Stimulated activated CD4-positive, alpha-beta T cell treated with anti-CD3 and anti-CD28 coated beads, Interleukin-4, amount 100 ng/mL, for 48 hours (primary cell): ENCODE data around the gene ARL11.
"Not testable (repeated sequence)": the region's sequence is repeated elsewhere in the genome, so short reads cannot be mapped to it uniquely, and the experiment has no call there.

Experiments
- DNase-seq, 2 donors: peaks; one replicate each; pipeline ENCODE4 v3.0.0-alpha.2; 2020; ENCODE audit warnings: low read depth in 2 of 2

The ARL11 gene

GRCh38 chr13:49612042-49612441 is 16.3 kb upstream of the ARL11 start:
- DNase-seq: not testable (repeated sequence)

DNA sequence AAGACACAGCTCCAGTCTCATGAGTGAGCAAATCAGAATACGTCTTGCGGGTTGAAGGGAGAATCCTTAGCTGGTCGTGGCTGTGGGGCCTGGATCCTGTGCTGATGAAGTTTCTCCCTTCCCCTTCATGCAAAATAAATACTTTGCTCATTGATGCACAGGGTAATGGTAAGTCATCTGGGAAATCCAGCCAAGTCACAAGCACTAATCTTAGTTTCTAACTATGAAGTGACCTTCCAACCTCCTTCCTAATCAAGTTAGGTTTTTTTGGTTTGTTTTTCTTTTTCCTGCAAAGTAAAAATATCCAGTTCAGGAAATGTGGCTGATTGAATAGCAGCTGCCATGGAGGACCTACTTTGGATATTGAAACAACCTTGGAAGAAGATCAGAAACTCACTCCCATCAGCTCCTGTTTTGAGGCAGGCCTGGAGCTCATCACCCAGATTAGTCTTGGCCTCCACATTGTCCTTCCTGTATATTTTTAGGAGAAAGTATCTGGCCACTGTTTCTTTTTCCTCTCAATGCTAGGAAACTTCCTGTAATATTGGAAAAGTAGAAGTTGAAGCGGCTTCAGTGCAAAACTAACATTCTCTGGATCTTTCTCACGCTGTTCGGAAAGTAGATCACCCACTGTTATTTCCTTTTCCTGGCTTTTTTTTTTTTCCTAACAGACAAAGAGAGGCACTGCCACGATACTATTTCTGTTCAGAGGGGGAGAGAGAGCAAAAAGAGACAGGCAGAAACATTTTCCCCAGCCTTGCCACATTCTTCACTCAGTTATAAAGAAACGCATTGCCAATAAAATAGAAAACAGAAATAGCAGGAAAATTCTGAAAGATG is 12.3 kb upstream of the ARL11 start:
- DNase-seq: no peak

- DNase-seq: no peak
Observed at GRCh38 chr13:49616676-49617065, 11.6 kb upstream of the ARL11 start.

- DNase-seq: no peak
Observed at GRCh38 chr13:49620170-49620621, 8.1 kb upstream of the ARL11 start.

- DNase-seq: no peak
Observed at GRCh38 chr13:49622174-49622946, 5.9 kb upstream of the ARL11 start.

GRCh38 chr13:49624229-49624628 is 4.1 kb upstream of the ARL11 start:
- DNase-seq: no peak

DNA sequence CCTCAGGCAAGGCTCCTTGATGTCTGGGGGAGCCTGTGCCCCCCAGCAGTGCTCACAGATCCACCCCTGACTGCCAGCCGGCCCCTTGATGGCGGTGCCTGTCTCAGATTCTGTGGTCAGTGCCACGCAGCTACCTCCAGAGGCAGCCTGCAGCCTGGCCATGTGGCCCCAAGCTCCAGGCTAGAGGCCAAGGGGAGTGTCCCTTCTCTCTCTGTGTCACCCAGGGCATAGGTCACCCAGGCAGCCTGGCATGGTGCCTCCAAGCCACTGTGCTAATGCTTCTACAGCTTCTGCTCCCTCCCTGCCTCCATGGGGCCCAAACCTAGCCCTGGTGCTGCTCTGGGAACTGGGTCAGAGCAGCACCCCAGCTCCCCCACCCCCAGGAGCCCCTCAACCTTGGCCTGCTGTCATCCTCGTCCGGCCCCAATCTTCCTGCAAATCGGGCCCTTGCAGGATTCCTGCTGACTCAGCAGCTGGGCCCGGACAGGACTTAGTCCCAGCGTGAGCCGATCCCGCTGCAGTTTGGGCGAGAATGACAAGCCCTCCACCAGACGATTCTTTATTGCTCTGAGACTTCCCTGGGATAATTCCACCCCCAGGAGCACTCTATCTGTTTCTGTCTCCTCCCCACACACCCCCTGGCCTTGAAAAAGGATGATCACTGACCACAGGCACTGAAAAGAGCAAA is 2.8 kb upstream of the ARL11 start:
- DNase-seq: no peak

DNA sequence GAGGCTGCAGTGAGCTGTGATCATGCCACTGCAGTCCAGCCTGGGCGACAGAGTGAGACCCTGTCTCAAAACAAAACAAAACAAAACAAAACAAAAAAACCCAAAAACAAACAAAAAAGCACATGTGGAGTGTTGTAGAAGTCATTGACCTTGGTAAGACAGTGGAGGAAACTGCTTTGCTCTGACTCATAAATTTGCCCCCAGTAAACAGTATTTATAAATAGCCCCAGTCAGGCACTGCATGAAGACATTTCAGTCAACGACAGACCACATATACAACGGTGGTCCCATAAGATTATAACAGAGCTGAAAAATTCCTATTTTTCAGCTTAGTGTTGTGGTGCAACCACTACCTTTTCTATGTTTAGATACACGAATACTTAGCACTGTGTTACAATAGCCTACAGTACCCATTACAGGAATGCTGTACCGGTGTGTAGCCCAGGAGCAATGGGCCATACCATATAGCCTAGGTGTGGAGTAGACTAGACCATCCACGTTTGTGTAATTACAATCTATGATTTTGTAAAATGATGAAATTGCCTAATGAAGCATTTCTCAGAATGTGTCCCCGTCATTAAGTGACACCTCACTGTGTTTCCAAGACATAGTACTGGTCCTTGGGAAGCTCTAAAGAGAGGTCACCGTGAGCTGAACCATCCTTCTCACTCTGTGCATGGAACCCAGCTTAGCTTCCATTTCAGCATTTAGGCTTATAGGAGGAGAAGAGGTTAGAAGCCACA is 1.1 kb downstream of the ARL11 start:
- DNase-seq: no peak

DNA sequence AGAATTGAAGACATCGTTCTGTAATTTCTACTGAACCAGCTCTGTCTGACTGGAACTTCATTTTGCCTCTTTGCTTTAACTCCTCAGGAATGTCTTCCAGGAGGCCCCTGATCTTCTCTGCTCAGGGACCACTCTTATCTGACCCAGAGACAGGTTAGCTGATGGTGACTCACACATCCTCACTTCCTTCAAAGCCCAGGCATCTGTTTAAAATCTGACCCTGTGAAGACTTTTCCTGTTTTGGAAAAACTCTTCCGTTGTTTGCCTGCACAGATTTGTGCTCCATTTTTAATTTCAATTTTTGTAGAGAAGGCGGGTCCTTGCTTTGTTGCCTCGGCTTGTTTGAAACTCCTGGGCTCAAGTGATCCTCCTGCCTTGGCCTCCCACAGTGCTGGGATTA is 1.6 kb downstream of the ARL11 start:
- DNase-seq: no peak

DNA sequence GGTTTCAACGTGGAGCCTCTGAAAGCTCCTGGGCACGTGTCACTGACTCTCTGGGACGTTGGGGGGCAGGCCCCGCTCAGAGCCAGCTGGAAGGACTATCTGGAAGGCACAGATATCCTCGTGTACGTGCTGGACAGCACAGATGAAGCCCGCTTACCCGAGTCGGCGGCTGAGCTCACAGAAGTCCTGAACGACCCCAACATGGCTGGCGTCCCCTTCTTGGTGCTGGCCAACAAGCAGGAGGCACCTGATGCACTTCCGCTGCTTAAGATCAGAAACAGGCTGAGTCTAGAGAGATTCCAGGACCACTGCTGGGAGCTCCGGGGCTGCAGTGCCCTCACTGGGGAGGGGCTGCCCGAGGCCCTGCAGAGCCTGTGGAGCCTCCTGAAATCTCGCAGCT is 2.3 kb downstream of the ARL11 start:
- no peak for DNase-seq

DNA sequence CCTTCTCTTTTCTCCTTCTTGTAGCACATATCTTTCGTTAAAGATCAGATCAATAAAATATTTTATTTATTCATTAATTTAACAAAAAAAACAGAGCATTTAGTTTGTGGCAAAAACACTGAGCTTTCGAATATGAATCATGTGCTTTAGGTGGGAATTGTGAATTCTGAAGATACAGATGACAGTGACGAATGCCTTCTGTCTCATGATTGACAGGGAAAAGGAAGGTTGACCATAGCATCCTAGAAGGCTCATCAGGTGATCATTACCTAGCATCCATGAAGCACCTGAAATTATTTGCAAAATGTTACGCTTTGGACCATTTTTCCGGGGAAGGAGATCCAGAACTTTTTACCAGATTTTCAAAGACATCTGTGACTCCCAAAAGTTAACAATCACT is 3.8 kb downstream of the ARL11 start:
- no peak for DNase-seq

GRCh38 chr13:49633710-49634109 is 5.4 kb downstream of the ARL11 start:
- no peak for DNase-seq

- DNase-seq: no peak
Observed at GRCh38 chr13:49635599-49636433, 7.5 kb downstream of the ARL11 start.

GRCh38 chr13:49636705-49637104 is 8.4 kb downstream of the ARL11 start:
- DNase-seq: no peak

- no peak for DNase-seq
Observed at GRCh38 chr13:49638030-49638743, 9.9 kb downstream of the ARL11 start.

GRCh38 chr13:49638744-49639072 is 10.4 kb downstream of the ARL11 start:
- DNase-seq: no peak

GRCh38 chr13:49641801-49642291 is 13.5 kb downstream of the ARL11 start:
- no peak for DNase-seq

DNA sequence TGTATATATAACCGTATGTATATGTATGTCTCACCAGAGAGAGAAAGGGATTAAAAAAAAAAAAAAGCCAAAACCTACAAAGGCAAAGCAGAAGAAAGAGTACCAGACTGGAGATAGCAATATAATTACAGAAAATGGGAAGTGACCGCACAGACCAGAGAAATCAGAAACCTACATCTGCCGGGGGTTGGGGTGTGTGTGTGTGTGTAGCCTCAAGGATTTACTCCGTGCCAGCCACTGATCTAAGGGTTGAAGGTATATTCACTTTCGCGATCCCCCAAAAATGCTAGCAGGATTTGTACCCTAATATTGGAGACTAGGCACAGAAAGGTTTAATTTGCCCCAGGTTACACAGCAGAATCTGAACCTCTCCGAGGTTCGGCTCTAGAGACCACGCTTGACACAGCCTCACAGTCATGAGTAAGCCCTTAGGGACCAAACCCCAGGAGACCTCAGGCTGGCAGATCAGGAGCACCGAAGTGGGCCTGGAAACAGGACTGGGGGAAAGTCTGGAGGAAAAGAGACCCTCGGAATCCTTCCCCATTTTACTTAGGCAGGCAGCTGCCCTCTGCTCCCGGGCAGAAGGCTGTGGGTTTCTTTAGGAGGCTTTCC is 14.8 kb downstream of the ARL11 start:
- no peak for DNase-seq

DNA sequence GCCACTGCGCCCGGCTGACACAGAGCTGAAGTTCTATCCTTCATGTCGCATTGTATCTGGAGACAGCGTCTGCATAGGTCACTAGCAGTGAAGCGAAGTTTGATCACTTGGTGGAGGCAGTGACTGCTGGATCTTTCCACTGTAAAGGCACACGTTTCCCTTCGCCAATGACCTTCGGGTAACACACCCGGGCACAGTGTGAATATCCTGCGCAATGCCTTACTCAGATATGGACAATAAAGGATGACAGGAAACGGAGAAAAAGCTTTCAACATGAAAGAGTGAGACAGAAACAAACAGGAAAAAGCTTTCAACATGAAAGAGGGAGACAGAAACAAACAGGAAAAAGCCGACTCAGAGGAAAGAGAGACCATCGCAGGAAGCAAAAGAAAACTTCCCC is 17.1 kb downstream of the ARL11 start:
- DNase-seq: no peak

DNA sequence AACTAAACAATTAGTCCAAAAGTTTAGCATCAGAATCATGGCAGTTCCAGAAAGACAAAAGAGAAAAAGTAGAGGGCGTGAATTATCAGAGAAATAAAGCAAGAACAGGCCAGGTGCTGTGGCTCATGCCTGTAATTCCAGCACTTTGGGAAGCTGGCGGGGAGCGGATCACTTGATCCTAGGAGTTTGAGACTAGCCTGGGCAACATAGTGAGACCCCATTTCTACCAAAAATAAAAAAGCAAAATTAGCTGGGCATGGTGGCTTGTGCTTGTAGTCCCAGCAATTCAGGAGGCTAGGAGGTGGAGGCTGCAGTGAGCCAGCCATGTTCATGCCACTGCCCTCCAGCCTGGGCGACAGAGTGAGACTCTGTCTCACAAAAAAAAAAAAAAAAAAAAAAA is 18.4 kb downstream of the ARL11 start:
- DNase-seq: no peak
